IMR-90 (cell line): ENCODE measurements around the gene EPAS1. TPM values are rescaled to one million over a fixed set of nuclear protein-coding genes. Genes with fewer than 3 reads are reported as not detected.
A peak's percentile ranks its signal among the peaks of the same experiment; 100 is the strongest.

Experiments used
- ATAC-seq: fragments of 200-7000 bp; cut with Tn5 transposase; 2 replicates; pipeline ENCODE4 v1.9.1; 2020; ENCODE audit warnings: low read depth, mild to moderate bottlenecking, moderate library complexity
- BruUV-seq: library from RNA; stranded (reverse); fragments of 400-500 nt; replicated peaks from 2 replicates; lab custom pipeline; 2021; lab: Mats Ljungman, UMichigan
- CTCF ChIA-PET: fragments of 300-600 bp; formaldehyde crosslinking; extraction: SDS; loops from one replicate; lab custom pipeline; 2021; ENCODE audit warnings: antibody characterized with exemption; lab: Yijun Ruan, JAX
- POLR2A ChIA-PET: fragments of 300-600 bp; sonication (Branson Sonifier 250); formaldehyde crosslinking; loops from one replicate; lab custom pipeline; 2022; ENCODE audit warnings: antibody characterized with exemption; ENCODE audit not compliant: unreplicated experiment; lab: Charles Lee
- DNase-seq: peaks from one replicate; pipeline ENCODE4 v3.0.0; 2013
- H2AFZ ChIP-seq: replicated peaks from 2 replicates; pipeline ENCODE3; 2013; ENCODE audit warnings: low read length, mild to moderate bottlenecking; ENCODE audit not compliant: poor library complexity
- H2AK5ac ChIP-seq: 2 replicates; pipeline ENCODE4 v1.6.1; 2013; ENCODE audit warnings: low read depth, low read length, inconsistent platforms
- H2AK9ac ChIP-seq: replicated peaks from 2 replicates; pipeline ENCODE3; 2013; ENCODE audit warnings: mild to moderate bottlenecking, low read depth, low read length, moderate library complexity; ENCODE audit not compliant: poor library complexity
- H2BK120ac ChIP-seq: 2 replicates; pipeline ENCODE4 v1.6.1; 2013; ENCODE audit warnings: low read depth, low read length, inconsistent platforms
- H2BK15ac ChIP-seq: 3 replicates; pipeline ENCODE4 v1.6.1; 2013; ENCODE audit warnings: low read depth, low read length, inconsistent platforms
- H2BK20ac ChIP-seq: 2 replicates; pipeline ENCODE4 v1.6.1; 2013; ENCODE audit warnings: low read depth, mild to moderate bottlenecking, inconsistent platforms, low read length, moderate library complexity
- H2BK5ac ChIP-seq: 2 replicates; pipeline ENCODE4 v1.6.1; 2013; ENCODE audit warnings: mild to moderate bottlenecking, low read depth, low read length, inconsistent platforms; ENCODE audit not compliant: poor library complexity, severe bottlenecking
- H3K14ac ChIP-seq: replicated peaks from 2 replicates; pipeline ENCODE4 v1.6.1; 2013; ENCODE audit warnings: low read depth, low read length, inconsistent platforms
- H3K18ac ChIP-seq: 2 replicates; pipeline ENCODE4 v1.6.1; 2013; ENCODE audit warnings: low read depth, low read length, control low read depth
- H3K23ac ChIP-seq: 2 replicates; pipeline ENCODE4 v1.6.1; 2013; ENCODE audit warnings: low read depth, low read length, inconsistent platforms
- H3K27ac ChIP-seq: 2 replicates; pipeline ENCODE4 v1.5.1; 2013; ENCODE audit warnings: mild to moderate bottlenecking, control low read depth, low read length; ENCODE audit not compliant: insufficient read depth
- H3K27me3 ChIP-seq: 2 replicates; pipeline ENCODE4 v1.6.1; 2013; ENCODE audit warnings: low read length; ENCODE audit not compliant: control insufficient read depth, insufficient read depth
- H3K36me3 ChIP-seq: 2 replicates; pipeline ENCODE4 v1.6.1; 2013; ENCODE audit warnings: low read length, mixed read lengths; ENCODE audit not compliant: control insufficient read depth, insufficient read depth
- H3K4ac ChIP-seq: 2 replicates; pipeline ENCODE4 v1.6.1; 2013; ENCODE audit warnings: low read depth, low read length, inconsistent platforms
- H3K4me1 ChIP-seq: 2 replicates; pipeline ENCODE4 v1.6.1; 2013; ENCODE audit warnings: low read length, mixed read lengths; ENCODE audit not compliant: control insufficient read depth, insufficient read depth
- H3K4me2 ChIP-seq: 2 replicates; pipeline ENCODE4 v1.6.1; 2013; ENCODE audit warnings: low read depth, mild to moderate bottlenecking, control low read depth, low read length, moderate library complexity
- H3K4me3 ChIP-seq: 2 replicates; pipeline ENCODE4 v1.5.1; 2013; ENCODE audit warnings: low read depth, mild to moderate bottlenecking, control low read depth, low read length, moderate library complexity; ENCODE audit not compliant: insufficient read depth
- H3K56ac ChIP-seq: 2 replicates; pipeline ENCODE4 v1.6.1; 2013; ENCODE audit warnings: low read length, inconsistent platforms; ENCODE audit not compliant: insufficient read depth; ENCODE audit errors: extremely low read depth
- H3K79me1 ChIP-seq, 2 experiments: 2 replicates each; pipeline ENCODE4 v1.6.1; 2013; ENCODE audit warnings: low read length in 2 of 2, inconsistent platforms in 1 of 2, low read depth in 1 of 2
- H3K9ac ChIP-seq: 2 replicates; pipeline ENCODE4 v1.6.1; 2013; ENCODE audit warnings: low read depth, low read length, control low read depth
- H3K9me1 ChIP-seq: 2 replicates; pipeline ENCODE4 v1.6.1; 2013; ENCODE audit warnings: low read length, inconsistent platforms; ENCODE audit not compliant: insufficient read depth
- H3K9me3 ChIP-seq: 2 replicates; pipeline ENCODE4 v1.6.1; 2013; ENCODE audit warnings: low read length; ENCODE audit not compliant: control insufficient read depth, insufficient read depth
- H4K20me1 ChIP-seq: 2 replicates; pipeline ENCODE4 v1.6.1; 2013; ENCODE audit warnings: low read length, inconsistent platforms; ENCODE audit not compliant: insufficient read depth
- H4K5ac ChIP-seq: 2 replicates; pipeline ENCODE4 v1.6.1; 2013; ENCODE audit warnings: mild to moderate bottlenecking, low read depth, low read length, control low read depth
- H4K8ac ChIP-seq, 2 experiments: 2 replicates each; pipeline ENCODE4 v1.6.1; 2013; ENCODE audit warnings: low read depth in 2 of 2, low read length in 2 of 2, control low read depth in 1 of 2, inconsistent platforms in 1 of 2
- H4K91ac ChIP-seq: 2 replicates; pipeline ENCODE4 v1.6.1; 2013; ENCODE audit warnings: low read depth, low read length, inconsistent platforms; ENCODE audit not compliant: insufficient read depth
- FOS ChIP-seq: fragments of 150-350 bp; IDR thresholded peaks from 2 replicates; pipeline ENCODE4 v1.6.1; 2016; ENCODE audit warnings: low read depth, low read length
- MAZ ChIP-seq: IDR thresholded peaks from 2 replicates; pipeline ENCODE4 v1.6.1; 2012; ENCODE audit warnings: low read depth, mild to moderate bottlenecking, low read length, improper control_type of control experiment, moderate library complexity, borderline replicate concordance
- WGBS, 2 experiments: methylation state at CpG; one replicate each; pipeline versions ENCODE4 v1.1.5 to v1.1.7; 2013; ENCODE audit warnings: missing lambda C conversion rate in 2 of 2; ENCODE audit not compliant: insufficient read length in 1 of 2; ENCODE audit errors: extremely low coverage in 2 of 2; 5-methylcytosine and 5-hydroxymethylcytosine counted together
- dilution Hi-C: fragments of 300-500 bp; cut with HindIII; formaldehyde crosslinking; loops from one replicate; pipeline ENCODE4 v1.14.3; 2018; ENCODE audit warnings: low sequenced_read_pairs; ENCODE audit not compliant: unreplicated experiment
- in situ Hi-C: fragments of 300-500 bp; cut with MboI; formaldehyde crosslinking; loops from 3 replicates; pipeline ENCODE4 v1.14.3; 2019; ENCODE audit warnings: low sequenced_read_pairs, inconsistent platforms, mixed read lengths
- intact Hi-C: fragments of 100-400 bp; cut with micrococcal nuclease; formaldehyde crosslinking; loops from 2 replicates; pipeline ENCODE4 v1.10.0; 2022
- polyA plus RNA-seq, 3 experiments: library from polyadenylated mRNA; depleted of rRNA; stranded (reverse); fragments of >200 nt; gene quantifications; 2 replicates each; pipeline ENCODE4 v1.2.3, GENCODE V29; 2012; ENCODE audit warnings: low replicate concordance in 1 of 3
- total RNA-seq: library from RNA; depleted of rRNA; stranded (reverse); fragments of >200 nt; gene quantifications from 2 replicates; pipeline ENCODE4 v1.2.3, GENCODE V29; 2012

The EPAS1 gene
- total and polyA plus RNA-seq, 2 of the 4 experiments (the other 2 are of a cell fraction), result 40.7 to 120 TPM

GRCh38 chr2:46409756-46410155 is 112.5 kb downstream of the EPAS1 start:
- H2AK5ac ChIP-seq, result no peak overlapping the region; the same call in 1 of the 2 replicates

More at GRCh38 chr2:46409756-46410155, 112.5 kb downstream of the EPAS1 start:
- H3K9me1 ChIP-seq, result peaks cover 15% of the 10 kb centered on the region
- TF ChIP-seq FOS (no peak), MAZ (no peak)
- H3K27me3 ChIP-seq, result no peaks in the 10 kb centered on the region
- POLR2A ChIA-PET, result no interaction called here
- intact Hi-C loops (no loop called here), in situ Hi-C loops (no loop called here), dilution Hi-C loops (no loop called here)
- no peak overlapping the region for H2BK5ac ChIP-seq
- H3K4me1 ChIP-seq, result peaks cover 13% of the 10 kb centered on the region
- H2AFZ ChIP-seq, result no peak overlapping the region
- no peak overlapping the region for H4K8ac ChIP-seq
- H3K4me3 ChIP-seq, result no peak overlapping the region
- H2AK9ac ChIP-seq, result peak overlapping the region; percentile 12
- no peak overlapping the region for H3K27ac ChIP-seq
- CTCF ChIA-PET, result no interaction called here
- BruUV-seq, result no TSS peak
- H2BK120ac ChIP-seq, result 0 out of 2 replicates have a peak overlapping the region, but pooled peaks have one; percentile 11
- ATAC-seq (no peak), DNase-seq (no peak)
- H3K36me3 ChIP-seq, result no peaks in the 10 kb centered on the region
- H4K91ac ChIP-seq, result no peak overlapping the region
- peak overlapping the region; percentile 10; the same call in 1 of the 2 replicates for H4K5ac ChIP-seq
- H3K4ac ChIP-seq, result peak overlapping the region; percentile 90
- H4K20me1 ChIP-seq, result no peaks in the 10 kb centered on the region
- no peak overlapping the region for H3K4me2 ChIP-seq
- no peak overlapping the region for H3K23ac ChIP-seq
- no peak overlapping the region for H3K9ac ChIP-seq
- H3K18ac ChIP-seq, result peak overlapping the region; percentile 11; the same call in 1 of the 2 replicates
- H3K56ac ChIP-seq, result no peak overlapping the region
- 100% methylated on average over 1 of the region's 4 CpGs; no CpG with 5 or more reads in 1 of the 2 experiments for WGBS, 2 experiments
- peak overlapping the region; percentile 21; the same call in 1 of the 3 replicates for H2BK15ac ChIP-seq
- 0 out of 2 replicates have a peak overlapping the region, but pooled peaks have one; percentile 13 for H3K14ac ChIP-seq
- no peaks in the 10 kb centered on the region for H3K9me3 ChIP-seq
- H3K79me1 ChIP-seq, result no peaks in the 10 kb centered on the region
- peak overlapping the region; percentile 21 for H2BK20ac ChIP-seq
